Measurements from ENCODE around the gene VIPR2.

DNA sequence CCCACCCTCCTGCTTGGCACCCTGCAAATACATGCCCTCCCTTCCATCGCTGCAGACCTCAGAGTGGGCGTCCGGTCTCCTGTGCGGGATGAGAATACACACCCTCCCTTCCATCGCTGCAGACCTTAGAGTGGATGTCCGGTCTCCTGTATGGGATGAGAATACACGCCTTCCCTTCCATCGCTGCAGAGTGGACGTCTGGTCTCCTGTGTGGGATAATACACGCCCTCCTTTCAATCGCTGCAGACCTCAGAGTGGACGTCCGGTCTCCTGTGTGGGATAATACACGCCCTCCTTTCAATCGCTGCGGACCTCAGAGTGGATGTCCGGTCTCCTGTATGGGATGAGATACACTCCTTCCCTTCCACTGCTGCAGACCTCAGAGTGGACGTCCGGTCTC is 128.1 kb downstream of the VIPR2 start:
- TF ChIP-seq, protein P1, sequence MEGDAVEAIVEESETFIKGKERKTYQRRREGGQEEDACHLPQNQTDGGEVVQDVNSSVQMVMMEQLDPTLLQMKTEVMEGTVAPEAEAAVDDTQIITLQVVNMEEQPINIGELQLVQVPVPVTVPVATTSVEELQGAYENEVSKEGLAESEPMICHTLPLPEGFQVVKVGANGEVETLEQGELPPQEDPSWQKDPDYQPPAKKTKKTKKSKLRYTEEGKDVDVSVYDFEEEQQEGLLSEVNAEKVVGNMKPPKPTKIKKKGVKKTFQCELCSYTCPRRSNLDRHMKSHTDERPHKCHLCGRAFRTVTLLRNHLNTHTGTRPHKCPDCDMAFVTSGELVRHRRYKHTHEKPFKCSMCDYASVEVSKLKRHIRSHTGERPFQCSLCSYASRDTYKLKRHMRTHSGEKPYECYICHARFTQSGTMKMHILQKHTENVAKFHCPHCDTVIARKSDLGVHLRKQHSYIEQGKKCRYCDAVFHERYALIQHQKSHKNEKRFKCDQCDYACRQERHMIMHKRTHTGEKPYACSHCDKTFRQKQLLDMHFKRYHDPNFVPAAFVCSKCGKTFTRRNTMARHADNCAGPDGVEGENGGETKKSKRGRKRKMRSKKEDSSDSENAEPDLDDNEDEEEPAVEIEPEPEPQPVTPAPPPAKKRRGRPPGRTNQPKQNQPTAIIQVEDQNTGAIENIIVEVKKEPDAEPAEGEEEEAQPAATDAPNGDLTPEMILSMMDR (IDR thresholded peaks at IDR 0.05; ENCODE audit: borderline replicate concordance, extremely low read depth, low read length, poor library complexity, severe bottlenecking): no peak
- no peak for TF ChIP-seq EZH2 (IDR thresholded peaks at IDR 0.05; ENCODE audit: borderline replicate concordance, low read depth, low read length, severe bottlenecking)
